Mucosa of rectum (tissue), 2 donors: ENCODE measurements around the gene LRTM2.

Source experiments
- H3K27ac ChIP-seq, 2 donors: one replicate each; pipeline ENCODE4 v1.7.0; 2013; ENCODE audit warnings: inconsistent platforms in 2 of 2, low read depth in 2 of 2, low read length in 2 of 2
- H3K27me3 ChIP-seq, 2 donors: one replicate each; pipeline ENCODE4 v1.7.0; 2013; ENCODE audit warnings: low read length in 2 of 2; ENCODE audit not compliant: control insufficient read depth in 2 of 2, insufficient read depth in 2 of 2
- H3K36me3 ChIP-seq, 2 donors: one replicate each; pipeline ENCODE4 v1.7.0; 2013; ENCODE audit warnings: low read length in 2 of 2; ENCODE audit not compliant: control insufficient read depth in 2 of 2, insufficient read depth in 2 of 2
- H3K4me1 ChIP-seq, 2 donors: one replicate each; pipeline ENCODE4 v1.7.0; 2013; ENCODE audit warnings: low read length in 2 of 2, mild to moderate bottlenecking in 1 of 2; ENCODE audit not compliant: control insufficient read depth in 2 of 2, insufficient read depth in 2 of 2
- H3K4me3 ChIP-seq, 2 donors: one replicate each; pipeline ENCODE4 v1.7.0; 2013; ENCODE audit warnings: low read length in 2 of 2
- H3K9ac ChIP-seq, 2 donors: one replicate each; pipeline ENCODE4 v1.7.0; 2013; ENCODE audit warnings: low read length in 2 of 2, low read depth in 1 of 2, mild to moderate bottlenecking in 1 of 2
- H3K9me3 ChIP-seq, 2 donors: one replicate each; pipeline ENCODE4 v1.7.0; 2013; ENCODE audit warnings: low read length in 2 of 2; ENCODE audit not compliant: control insufficient read depth in 2 of 2
- donor health status: healthy.
- donor health status: Normal muscosa, but diverticular disease.

Gene LRTM2

GRCh38 chr12:1806301-1807086 is 13.9 kb upstream of the LRTM2 start:
- Histone ChIP-seq H3K4me1 (peaks cover 0 to 2% of the 10 kb centered on the region in 2 donors), H3K27me3 (no peaks in the 10 kb centered on the region), H3K27ac (no peak overlapping the region), H3K4me3 (no peak overlapping the region), H3K36me3 (no peaks in the 10 kb centered on the region), H3K9ac (no peak overlapping the region), H3K9me3 (no peaks in the 10 kb centered on the region)

- H3K9me3 ChIP-seq: no peaks in the 10 kb centered on the region
- no peak overlapping the region for H3K27ac ChIP-seq
- no peak overlapping the region for H3K9ac ChIP-seq
- no peaks in the 10 kb centered on the region for H3K27me3 ChIP-seq
- H3K36me3 ChIP-seq: no peaks in the 10 kb centered on the region
- H3K4me3 ChIP-seq: no peak overlapping the region
- peaks cover 0 to 2% of the 10 kb centered on the region in 2 donors for H3K4me1 ChIP-seq
Measured at GRCh38 chr12:1807087-1807860, 13.1 kb upstream of the LRTM2 start.

GRCh38 chr12:1808036-1808797 is 12.1 kb upstream of the LRTM2 start:
- Histone ChIP-seq H3K4me3 (no peak overlapping the region), H3K9me3 (no peaks in the 10 kb centered on the region), H3K4me1 (peaks cover 0 to 2% of the 10 kb centered on the region in 2 donors), H3K27ac (no peak overlapping the region), H3K36me3 (no peaks in the 10 kb centered on the region), H3K27me3 (no peaks in the 10 kb centered on the region), H3K9ac (no peak overlapping the region)

GRCh38 chr12:1808798-1809480 is 11.4 kb upstream of the LRTM2 start:
- H3K27me3 ChIP-seq: no peaks in the 10 kb centered on the region
- peaks cover 0 to 2% of the 10 kb centered on the region in 2 donors for H3K4me1 ChIP-seq
- H3K4me3 ChIP-seq: no peak overlapping the region
- no peak overlapping the region for H3K27ac ChIP-seq
- no peaks in the 10 kb centered on the region for H3K36me3 ChIP-seq
- H3K9ac ChIP-seq: no peak overlapping the region
- H3K9me3 ChIP-seq: no peaks in the 10 kb centered on the region

- Histone ChIP-seq H3K27ac (no peak overlapping the region), H3K27me3 (no peaks in the 10 kb centered on the region), H3K9ac (no peak overlapping the region), H3K36me3 (no peaks in the 10 kb centered on the region), H3K9me3 (no peaks in the 10 kb centered on the region), H3K4me3 (no peak overlapping the region), H3K4me1 (peaks cover 0 to 2% of the 10 kb centered on the region in 2 donors)
Measured at GRCh38 chr12:1809591-1810190, 10.7 kb upstream of the LRTM2 start.

- H3K4me3 ChIP-seq: no peak overlapping the region
- no peak overlapping the region for H3K27ac ChIP-seq
- no peaks in the 10 kb centered on the region for H3K27me3 ChIP-seq
- H3K36me3 ChIP-seq: no peaks in the 10 kb centered on the region
- no peaks in the 10 kb centered on the region for H3K9me3 ChIP-seq
- no peak overlapping the region for H3K9ac ChIP-seq
- peaks cover 0 to 2% of the 10 kb centered on the region in 2 donors for H3K4me1 ChIP-seq
Measured at GRCh38 chr12:1810201-1810930, 10.0 kb upstream of the LRTM2 start.

- H3K4me3 ChIP-seq: no peak overlapping the region
- peak overlapping the region in 1 of 2 donors; percentile 52 for H3K27ac ChIP-seq
- no peak overlapping the region for H3K9ac ChIP-seq
- no peaks in the 10 kb centered on the region for H3K9me3 ChIP-seq
- H3K36me3 ChIP-seq: no peaks in the 10 kb centered on the region
- peaks cover 0 to 2% of the 10 kb centered on the region in 2 donors for H3K4me1 ChIP-seq
- peaks cover 0 to under 1% of the 10 kb centered on the region in 2 donors for H3K27me3 ChIP-seq
Measured at GRCh38 chr12:1810931-1811280, 9.5 kb upstream of the LRTM2 start.

- Histone ChIP-seq H3K27ac (peak overlapping the region in 1 of 2 donors; percentile 63), H3K4me1 (peaks cover 0 to 2% of the 10 kb centered on the region in 2 donors), H3K36me3 (no peaks in the 10 kb centered on the region), H3K9me3 (no peaks in the 10 kb centered on the region), H3K4me3 (no peak overlapping the region), H3K9ac (no peak overlapping the region), H3K27me3 (peaks cover 0 to 2% of the 10 kb centered on the region in 2 donors)
Measured at GRCh38 chr12:1811281-1811947, 9.0 kb upstream of the LRTM2 start.

GRCh38 chr12:1811948-1812291 is 8.4 kb upstream of the LRTM2 start:
- Histone ChIP-seq H3K27me3 (peaks cover 0 to 2% of the 10 kb centered on the region in 2 donors), H3K27ac (peak overlapping the region; percentile 50 to 63), H3K4me1 (peaks cover 0 to 2% of the 10 kb centered on the region in 2 donors), H3K4me3 (no peak overlapping the region), H3K9me3 (no peaks in the 10 kb centered on the region), H3K9ac (no peak overlapping the region), H3K36me3 (no peaks in the 10 kb centered on the region)
